GM21515 (cell line): Measurements from ENCODE around the gene GARIN1A.
"Not testable (repeated sequence)": the region's sequence is repeated elsewhere in the genome, so short reads cannot be mapped to it uniquely, and the experiment has no call there.

ENCODE experiments used
- ATAC-seq: cut with Tn5 transposase; IDR thresholded peaks from one replicate; pipeline ENCODE4 v1.9.1; 2021; ENCODE audit not compliant: unreplicated experiment

The GARIN1A gene

GRCh38 chr7:128681794-128682537 lies 9.9 kb downstream of the GARIN1A start:
- ATAC-seq = no peak

GRCh38 chr7:128683270-128683669 lies 11.2 kb downstream of the GARIN1A start:
- not testable (repeated sequence) for ATAC-seq

GRCh38 chr7:128683738-128684137 lies 11.6 kb downstream of the GARIN1A start:
- ATAC-seq = not testable (repeated sequence)

DNA sequence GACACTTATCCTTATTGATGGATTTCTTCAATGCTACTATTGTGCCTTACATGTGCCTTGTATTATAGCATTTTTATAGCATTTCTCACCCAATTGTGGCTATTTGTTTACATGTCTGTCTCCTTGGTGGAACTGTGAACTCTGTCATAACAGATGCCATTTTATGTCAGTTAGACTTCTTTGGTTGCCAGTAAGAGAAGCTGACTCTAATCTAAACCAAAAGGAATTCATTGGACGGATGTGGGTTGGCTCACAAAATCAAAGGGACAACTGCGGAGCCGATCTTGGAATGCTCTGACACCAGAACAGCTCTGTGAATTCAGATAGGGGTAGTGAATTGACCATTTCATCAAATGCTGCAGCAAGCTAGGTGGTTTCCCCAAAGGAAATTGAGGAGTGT lies 15.0 kb downstream of the GARIN1A start:
- no peak for ATAC-seq

GRCh38 chr7:128688492-128688891 lies 16.4 kb downstream of the GARIN1A start:
- no peak for ATAC-seq

DNA sequence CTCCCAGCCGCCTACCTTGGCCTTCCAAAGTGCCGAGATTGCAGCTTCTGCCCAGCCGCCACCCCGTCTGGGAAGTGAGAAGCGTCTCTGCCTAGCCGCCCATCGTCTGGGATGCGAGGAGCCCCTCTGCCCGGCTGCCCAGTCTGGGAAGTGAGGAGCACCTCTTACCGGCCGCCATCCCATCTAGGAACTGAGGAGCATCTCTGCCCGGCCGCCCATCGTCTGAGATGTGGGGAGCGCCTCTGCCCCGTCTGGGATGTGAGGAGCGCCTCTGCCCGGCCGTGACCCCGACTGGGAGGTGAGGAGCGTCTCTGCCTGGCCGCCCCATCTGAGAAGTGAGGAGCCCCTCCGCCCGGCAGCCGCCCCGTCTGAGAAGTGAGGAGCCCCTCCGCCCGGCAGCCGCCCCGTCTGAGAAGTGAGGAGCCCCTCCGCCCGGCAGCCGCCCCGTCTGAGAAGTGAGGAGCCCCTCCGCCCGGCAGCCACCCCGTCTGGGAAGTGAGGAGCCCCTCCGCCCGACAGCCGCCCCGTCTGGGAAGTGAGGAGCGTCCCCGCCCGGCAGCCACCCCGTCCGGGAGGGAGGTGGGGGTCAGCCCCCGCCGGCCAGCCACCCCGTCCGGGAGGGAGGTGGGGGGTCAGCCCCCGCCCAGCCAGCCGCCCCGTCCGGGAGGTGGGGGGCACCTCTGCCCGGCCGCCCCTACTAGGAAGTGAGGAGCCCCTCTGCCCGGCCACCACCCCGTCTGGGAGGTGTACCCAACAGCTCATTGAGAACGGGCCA lies 17.3 kb downstream of the GARIN1A start:
- not testable (repeated sequence) for ATAC-seq

- no peak for ATAC-seq
Measured at GRCh38 chr7:128691227-128691626, 19.1 kb downstream of the GARIN1A start.

DNA sequence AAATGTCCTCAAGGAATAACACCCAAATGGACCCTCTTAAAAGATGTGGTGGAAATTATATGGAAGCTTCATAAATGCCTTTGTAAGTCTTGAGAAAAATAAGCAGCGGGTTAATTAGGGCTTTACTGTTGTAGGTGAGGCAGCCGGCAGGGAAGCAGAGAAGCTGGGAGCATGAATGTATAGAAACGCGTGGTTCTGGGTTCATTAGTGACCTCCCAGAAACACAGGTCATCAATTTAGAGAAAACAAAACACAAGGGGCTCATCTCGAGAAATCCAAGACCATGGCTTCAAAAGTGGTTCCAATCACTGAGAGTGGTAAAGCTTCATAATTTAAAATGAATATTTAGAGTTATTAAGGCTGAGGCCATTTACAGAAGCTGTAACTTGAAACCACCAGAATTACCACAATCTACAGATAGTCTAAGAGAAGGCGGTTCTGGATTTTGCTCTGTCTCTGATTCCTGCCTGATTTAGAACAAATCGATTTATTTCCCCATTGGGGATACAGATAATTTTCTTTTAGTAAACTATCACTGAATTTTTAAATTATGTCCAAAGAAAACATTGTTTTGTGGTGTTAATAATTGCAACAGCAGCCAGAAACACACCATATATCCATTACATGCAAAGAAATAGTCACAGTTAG lies 20.7 kb downstream of the GARIN1A start:
- ATAC-seq = no peak

- ATAC-seq = no peak
Measured at GRCh38 chr7:128693373-128694015, 21.4 kb downstream of the GARIN1A start.

- no peak for ATAC-seq
Measured at GRCh38 chr7:128694738-128695137, 22.6 kb downstream of the GARIN1A start.

GRCh38 chr7:128697302-128697905 lies 25.3 kb downstream of the GARIN1A start:
- ATAC-seq = no peak

GRCh38 chr7:128699196-128699712 lies 27.2 kb downstream of the GARIN1A start:
- ATAC-seq = no peak

GRCh38 chr7:128699895-128700294 lies 27.8 kb downstream of the GARIN1A start:
- ATAC-seq = no peak

DNA sequence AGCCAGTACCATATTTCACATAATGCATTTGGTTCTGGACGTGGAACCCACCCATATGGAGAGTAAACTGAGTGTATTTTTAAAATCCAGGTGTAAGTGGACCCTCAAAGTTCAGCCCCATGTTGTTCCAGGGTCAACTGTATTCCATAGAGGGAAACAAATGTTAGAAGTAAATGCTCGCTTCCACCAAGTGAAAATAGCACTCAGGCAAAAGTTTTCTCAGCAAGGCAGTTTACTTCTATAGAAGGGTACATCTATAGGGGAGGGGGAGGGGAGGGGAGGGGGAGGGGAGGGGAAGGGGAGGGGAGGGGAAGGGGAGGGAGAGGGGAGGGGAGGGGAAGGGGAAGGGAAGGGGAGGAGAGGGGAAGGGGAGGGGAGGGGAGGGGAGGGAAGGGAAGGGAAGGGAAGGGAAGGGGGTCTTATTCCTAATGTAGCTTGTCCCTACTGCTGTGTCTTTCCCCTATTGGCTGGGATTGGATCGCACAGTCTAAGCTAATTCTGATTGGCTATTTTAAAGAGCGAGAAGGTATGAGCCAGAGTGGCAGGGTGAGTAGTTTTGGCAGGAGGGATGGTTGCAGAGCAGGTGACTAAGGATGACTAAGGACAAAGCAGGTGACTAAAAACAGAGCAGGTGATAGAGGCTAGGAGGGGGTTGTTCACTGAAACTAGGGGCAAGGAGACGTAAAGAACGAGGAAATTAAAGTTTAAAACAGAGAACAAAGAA lies 29.1 kb downstream of the GARIN1A start:
- ATAC-seq = no peak

DNA sequence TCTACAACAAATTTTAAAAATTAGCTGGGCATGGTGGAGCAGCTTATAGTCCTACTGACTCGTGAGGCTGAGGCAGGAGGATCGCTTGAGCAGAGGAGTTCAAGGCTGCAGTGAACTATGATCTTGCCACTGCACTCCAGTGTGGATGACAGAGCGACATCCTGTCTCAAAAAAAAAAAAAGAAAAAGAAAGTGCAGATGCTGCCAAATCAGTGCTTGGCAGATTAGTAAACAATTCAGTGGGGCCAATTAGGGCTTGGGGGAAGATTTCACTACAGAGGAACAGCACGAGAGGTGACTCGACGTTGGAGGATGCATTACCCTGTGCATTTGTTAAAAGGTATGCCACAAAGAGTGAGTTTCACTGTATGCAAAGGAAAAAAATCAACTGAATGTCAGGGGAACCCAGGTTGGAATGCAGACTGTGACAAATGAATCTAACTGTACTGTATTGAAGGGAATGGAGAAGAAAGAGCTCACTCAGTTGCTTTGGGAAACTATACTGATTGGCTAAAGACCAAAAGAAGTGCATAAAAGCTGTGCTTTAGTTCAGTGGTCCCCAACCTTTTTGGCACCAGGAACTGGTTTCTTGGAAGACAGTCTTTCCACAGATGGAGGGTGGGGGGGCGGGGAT lies 31.6 kb downstream of the GARIN1A start:
- no peak for ATAC-seq

DNA sequence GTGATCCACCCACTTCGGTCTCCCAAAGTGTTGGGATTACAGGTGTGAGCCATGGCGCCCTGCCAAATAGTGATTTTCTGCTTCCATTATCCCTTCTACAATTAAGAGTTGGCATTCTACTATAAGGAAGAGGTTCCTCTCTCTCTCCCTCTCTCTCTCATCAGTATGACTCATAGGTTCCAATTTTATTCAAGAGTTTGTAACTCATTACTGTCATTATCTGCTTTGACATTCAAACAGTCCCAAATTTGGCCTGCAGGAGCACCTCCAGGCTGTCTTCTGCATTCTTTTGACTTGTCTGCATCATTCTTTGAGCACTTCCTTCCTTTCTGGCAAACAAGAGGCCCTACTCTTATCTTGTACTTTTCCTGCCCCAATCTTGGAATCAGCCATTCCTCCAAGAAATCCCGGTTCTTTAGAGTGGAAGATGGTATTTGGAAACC lies 33.8 kb downstream of the GARIN1A start:
- ATAC-seq = no peak

DNA sequence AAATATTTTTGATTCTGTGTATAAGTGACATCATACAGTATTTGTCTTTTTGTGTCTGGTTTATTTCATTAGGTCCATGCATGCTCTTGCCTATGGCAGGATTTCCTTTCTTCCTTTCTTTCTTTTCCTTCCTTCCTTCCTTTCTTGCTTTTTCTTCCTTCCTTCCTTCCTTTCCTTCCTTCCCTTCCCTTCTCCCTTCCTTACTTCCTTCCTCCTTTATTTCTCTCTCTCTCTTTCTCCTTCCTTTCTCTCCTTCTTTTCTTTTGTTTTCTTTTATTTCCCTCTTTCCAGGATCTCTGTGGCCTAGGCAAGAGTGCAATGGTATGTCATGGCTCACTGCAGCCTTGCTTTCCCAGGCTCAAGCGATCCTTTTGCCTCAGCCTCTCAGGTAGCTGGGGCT lies 35.7 kb downstream of the GARIN1A start:
- ATAC-seq = no peak

GRCh38 chr7:128708235-128708634 lies 36.1 kb downstream of the GARIN1A start:
- no peak for ATAC-seq

GRCh38 chr7:128708824-128709223 lies 36.7 kb downstream of the GARIN1A start:
- no peak for ATAC-seq

- no peak for ATAC-seq
Measured at GRCh38 chr7:128710481-128710880, 38.4 kb downstream of the GARIN1A start.
